NOMO-1 treated with DMSO at 0.1 percent for 48 hours (cell line): ENCODE data around the gene SCNN1A.
"Not testable (repeated sequence)": the region's sequence is repeated elsewhere in the genome, so short reads cannot be mapped to it uniquely, and the experiment has no call there.

Experiments
- DNase-seq: peaks from one replicate; lab custom pipeline; 2025; ENCODE audit not compliant: unreplicated experiment; lab: John Stamatoyannopoulos, UW

Gene SCNN1A

DNA sequence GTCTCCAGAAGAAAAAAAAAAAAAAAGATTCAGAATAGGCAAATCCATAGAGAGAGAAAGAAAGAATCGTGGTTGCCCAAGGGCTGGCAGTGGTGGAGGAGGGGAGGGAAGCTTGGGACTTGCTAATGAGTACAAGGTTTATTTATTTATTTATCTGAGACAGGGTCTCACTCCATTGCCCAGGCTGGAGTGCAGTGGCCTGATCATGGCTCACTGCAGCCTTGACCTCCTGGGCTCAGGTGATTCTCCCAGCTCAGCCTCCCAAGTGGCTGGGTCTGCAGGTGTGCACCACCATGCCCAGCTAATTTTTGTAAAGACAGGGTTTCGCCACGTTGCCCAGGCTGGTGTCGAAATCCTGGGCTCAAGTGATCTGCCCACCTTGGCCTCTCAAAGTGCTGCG, 23.7 kb downstream of the SCNN1A start:
- DNase-seq, result no peak

DNA sequence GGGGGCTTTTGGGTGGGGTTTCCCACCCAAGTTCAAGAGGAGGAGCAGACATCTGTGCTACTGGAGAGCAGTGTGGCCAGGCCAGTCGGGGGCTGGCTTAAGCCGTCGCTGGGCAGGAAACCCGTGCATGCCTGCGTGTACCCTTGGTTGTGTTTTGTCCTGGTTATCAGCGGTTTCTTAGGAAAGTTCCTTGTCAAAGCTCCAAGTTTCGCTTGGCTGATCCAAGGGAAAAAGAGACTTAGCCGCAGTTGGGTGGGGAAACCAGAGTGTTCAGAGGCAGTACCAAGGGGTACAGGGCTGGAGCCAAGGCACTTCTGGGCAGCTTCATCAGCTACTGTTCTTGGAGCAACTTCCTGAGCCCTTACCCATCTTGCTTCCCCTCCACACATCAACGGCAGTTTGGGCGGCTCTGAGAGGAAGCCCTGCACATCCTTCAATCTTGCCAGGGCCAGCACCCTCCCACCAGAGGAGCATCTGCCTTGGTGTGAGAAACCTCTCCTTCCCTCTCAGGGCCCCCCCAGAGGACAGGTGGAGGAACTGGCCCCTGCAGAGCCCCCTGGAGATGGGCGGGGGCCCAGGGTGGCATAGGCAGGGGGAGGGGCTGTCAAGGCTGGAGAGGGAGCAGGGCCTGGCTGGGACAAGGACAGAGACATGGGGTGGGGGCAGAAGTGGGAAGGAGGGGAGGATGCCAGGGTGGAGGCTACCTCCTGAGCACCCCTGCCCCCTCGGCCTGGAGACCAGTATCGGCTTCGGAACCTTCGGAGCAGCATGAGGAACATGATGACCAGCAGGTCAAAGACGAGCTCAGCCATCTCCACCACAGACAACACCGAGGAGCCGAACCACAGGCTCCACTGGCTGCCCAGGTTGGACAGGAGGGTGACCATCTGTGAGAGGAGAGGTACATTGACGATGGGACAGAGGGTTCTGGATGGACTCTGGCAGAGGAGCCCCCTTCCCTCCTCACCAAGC, 27.7 kb downstream of the SCNN1A start:
- peak; percentile 37 for DNase-seq

DNA sequence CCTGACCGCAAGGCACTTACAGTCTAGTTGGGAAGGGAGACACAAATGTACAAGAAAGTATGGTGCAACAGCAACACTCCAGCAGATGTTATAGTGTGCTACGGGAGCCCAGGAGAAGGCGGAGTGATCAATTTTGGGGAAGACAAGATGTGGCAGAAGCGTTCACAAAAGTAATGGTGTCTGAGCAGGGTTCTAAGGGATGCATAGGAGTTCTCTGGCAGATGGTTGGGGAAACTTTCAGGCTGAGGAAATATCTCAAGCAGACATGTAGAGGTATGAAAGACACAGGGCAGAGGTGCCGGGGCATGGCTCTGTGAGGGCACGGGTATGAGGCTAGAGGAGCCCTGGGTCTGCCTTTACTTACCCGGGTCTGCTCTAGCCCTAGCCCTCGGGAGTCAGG, 28.4 kb downstream of the SCNN1A start:
- DNase-seq, result no peak

DNA sequence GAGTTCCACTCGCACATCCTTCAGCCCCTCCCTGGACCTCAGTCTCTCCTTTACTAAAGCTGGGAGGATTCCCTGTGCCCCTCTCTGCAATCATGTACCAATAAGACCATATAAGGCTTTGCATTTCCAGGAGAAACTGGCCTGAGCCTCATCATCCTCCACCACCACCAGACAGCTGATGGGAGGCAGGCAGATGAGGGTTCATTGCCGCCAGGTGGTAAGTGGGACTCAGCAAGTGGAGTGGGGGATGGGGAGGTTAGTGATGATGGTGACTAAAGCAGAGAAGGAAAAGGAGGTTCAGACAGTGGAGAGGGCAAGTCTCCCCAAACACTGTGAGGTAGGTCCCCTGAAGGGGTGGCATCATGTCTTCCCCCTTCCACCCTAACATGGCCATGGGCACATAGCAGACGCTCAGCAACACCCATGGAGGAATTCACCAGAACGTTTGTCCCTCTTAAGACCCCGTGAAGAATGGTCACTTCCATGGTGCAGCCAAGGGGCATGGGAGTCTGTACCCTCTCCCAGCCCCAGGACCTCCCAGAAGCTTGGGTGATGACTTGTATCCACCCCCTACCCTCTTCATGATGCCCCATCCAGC, 29.0 kb downstream of the SCNN1A start:
- no peak for DNase-seq

DNA sequence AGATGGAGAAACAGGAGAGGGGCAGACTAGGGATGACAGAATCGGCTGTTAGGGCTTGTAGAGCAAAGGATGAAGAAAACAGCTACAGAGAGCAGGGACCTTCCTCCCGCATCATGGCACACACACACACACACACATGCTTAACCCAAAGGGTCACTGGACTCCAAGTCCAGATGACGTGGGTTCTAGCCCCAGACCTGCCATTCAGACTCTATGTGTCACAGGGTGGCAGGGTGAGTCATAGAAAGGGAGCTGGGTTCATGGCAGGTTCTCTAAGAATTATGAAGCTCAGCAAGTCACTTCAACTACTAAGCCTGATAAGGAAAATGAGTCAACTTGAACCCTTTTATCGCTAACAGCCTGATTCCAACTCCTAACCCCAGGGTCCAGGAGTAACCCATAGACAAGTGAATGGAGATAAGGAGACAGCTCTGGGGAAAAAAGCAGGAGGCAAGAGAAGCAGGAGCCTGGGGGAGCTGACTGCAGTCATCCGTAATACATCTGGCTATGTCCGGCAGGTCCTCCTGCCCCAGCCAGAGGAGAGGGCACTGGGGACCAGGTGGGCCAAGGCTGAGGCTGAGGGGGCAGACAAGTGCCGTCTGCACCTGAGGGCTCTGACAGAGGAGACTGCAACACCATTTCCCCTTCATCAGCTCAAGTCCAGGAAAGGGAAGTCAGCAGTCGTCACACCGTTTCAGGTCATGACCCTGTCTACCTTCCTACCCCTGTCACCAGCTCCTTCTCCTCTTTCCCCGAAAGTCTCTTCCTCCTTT, 29.9 kb downstream of the SCNN1A start:
- DNase-seq, result peak; percentile 60

DNA sequence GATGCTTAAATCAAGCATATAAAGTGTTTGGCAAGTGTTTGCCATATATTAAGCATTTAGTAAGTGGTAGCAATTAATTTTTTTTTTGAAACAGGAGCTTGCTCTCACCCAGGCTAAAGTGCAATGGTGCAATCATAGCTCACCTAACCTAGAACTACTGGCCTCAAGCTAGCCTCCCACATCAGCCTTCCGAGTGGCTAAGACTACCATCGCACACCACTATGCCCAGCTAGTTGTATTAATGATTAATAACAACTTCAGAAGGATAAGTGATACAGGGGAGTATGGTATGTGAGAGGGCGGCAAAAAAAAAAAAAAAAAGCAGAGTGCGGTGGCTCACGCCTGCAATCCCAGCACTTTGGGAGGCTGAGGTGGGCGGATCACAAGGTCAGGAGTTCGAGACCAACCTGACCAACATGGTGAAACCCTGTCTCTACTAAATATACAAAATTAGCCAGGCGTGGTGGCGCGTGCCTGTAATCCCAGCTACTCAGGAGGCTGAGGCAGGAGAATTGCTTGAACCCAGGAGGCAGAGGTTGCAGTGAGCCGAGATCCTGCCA, 31.2 kb downstream of the SCNN1A start:
- not testable (repeated sequence) for DNase-seq

DNA sequence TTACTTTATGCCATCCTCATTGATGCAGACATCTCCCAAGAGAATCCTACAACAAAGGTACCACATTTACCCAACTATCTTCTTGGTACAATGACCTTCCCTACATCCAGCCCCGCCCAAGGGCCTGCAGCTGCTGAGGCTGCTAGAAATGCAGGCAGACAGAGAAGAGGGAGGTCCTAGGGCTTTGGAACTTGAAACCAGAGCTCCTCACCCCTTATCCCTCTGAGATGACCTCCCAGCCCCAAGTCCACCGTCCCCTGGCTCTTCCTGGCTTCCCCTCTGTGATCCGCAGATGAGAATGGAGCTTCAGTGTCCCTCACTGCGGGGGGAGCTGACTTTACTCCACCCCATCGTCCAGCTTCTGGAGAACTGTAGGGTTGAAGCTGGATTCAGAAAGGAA, 31.8 kb downstream of the SCNN1A start:
- no peak for DNase-seq

DNA sequence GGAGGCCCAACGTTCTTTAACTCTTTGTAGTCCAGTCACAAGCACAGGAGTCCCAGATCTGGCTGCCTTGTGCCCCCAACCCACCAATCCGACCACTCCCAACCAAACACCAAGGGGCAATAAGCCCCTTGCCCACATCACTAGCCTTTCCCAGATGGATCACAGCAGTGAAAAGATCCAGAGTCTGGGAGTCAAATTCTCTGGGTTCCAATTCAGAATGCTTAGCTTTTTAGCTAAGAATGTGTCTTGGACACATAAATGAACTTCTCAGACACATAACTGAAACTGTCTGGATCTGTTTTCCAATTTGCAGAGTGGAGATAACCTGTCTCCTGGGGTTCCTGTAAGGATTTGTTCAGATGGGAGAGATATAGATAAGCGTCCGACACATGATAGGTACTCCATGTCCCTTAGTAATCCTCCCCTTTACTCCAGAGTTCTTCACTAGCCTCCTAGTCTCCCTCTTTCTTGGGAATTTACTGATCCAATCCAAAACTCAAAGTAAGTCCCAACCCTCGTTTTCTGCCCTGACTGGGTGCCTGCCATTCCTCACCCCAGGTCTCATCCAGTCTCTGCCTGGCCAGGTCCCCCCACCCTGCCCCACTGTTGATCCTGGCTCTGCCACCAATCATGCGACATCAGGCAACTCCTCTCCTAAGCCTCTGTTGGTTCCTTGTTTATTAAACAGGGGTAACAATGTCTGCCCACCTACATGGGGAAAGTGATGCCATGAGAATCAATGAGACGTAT, 33.0 kb downstream of the SCNN1A start:
- DNase-seq, result no peak

DNA sequence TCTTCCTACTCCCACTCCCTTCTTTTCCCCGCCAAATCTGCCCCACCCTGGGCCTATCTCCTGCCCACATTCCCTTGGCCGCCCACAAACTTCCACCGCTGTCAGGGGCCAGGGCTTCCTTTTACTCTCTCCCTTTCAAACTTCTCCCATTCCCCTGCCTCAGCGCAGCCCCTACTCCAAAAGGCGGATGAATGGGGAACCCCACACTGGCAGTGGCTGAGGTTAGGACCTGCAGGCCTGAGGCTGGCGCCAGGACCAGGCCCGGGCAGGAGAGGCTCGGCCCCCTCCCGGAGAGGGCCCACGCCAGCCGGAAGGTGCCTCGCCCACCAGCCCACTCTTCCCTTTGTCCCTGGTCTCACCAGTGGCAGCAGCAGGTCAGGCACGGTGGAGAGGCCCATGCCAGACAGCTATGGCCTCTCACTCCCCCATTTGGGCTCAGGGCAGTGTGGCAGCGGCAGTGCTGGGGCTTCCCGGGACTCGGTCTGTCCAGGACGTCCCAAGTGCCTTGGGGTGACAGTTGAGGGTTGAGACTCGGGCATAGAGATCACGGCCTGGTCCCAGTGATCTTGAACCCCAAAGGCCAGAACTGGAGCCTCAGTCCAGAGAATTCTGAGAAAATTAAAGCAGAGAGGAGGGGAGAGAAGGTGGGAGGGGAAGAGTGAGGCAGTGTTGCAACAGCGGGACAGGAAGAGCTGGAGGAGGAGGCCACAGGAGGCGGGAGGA, 33.8 kb downstream of the SCNN1A start, which contains the start of gene TNFRSF1A:
TNFRSF1A (minus strand) TSS at position 660 of the 723 bp plus-strand sequence; CDS start at position 398, 262 bp downstream.
- peak; percentile 90 for DNase-seq

DNA sequence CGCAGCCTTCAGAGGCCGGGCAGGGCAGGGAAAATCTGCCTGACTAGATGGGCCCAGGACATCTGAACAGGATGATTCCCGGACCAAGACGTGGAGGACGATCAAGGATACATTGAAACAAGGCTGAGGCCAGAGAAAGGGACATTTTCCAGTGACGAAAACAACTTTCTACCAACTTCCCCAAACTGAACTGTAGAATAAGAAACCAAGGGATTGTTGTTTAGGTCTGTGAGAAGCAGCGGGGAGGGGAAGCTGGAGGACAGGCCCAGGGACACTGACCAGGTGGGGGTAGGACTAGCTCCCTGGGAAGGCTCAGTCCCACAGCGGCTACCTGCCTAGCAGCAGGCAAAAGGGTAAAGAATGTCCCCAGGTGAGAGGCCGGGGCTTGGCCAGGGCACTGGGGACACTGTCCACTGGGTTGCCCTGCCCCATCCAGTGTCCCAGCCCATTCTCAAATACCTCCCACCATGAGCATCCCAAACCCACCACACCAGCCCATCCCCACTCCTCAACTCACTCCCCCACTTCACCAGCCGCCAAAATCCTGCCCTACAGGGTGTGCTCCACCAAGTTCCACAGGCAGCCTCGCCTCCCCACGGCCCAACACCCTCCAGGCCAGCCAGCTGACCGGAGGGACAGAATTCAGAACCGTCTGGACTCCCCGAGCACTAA, 34.5 kb downstream of the SCNN1A start:
- peak; percentile 74 for DNase-seq

DNA sequence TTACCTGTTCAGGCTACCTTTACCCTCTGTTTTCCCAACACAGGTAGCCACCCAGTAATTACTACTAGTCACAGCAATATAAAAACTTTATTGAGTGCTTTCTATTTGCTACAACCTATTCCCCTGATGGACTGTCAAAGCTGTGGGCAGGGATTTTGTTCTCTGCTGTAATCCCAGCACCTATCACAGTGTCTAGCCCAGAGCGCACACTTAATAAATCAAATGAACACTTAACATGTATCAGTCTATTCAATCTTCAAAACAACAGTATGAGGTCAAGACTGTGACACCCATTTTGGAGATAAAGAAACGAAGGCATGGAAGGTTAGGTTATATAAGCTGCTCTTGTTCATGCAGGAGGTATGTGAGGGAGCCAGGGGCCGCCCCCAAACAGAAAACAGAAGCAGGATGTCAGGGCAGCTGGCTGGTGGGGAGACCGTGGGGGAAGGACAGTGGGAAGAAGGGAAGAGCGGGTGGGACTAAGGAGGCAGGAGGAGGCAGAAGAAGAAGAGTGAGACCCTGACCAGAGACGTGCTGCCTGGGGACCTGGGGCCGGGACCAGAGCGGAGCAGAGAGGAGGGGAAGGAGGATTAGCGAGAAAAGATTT, 35.2 kb downstream of the SCNN1A start:
- no peak for DNase-seq

DNA sequence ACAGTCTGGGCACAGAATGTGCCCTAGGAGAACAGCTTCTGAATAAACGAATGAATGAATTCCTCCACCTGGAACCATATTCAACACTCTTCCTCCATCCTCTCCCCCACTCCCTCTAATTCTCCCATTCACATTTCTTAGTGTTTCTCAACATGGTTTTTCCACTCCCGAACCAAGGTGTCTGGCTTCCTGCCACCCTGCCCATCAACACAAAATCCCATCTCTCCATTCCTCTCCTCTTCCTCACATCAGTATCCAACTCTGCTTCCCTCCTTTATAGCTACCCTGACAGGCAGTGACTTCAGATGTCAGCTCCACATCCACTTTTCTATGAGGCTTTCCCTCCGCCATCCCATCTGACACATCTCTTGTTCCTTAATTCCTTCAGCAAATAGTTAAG, 36.4 kb downstream of the SCNN1A start:
- no peak for DNase-seq

DNA sequence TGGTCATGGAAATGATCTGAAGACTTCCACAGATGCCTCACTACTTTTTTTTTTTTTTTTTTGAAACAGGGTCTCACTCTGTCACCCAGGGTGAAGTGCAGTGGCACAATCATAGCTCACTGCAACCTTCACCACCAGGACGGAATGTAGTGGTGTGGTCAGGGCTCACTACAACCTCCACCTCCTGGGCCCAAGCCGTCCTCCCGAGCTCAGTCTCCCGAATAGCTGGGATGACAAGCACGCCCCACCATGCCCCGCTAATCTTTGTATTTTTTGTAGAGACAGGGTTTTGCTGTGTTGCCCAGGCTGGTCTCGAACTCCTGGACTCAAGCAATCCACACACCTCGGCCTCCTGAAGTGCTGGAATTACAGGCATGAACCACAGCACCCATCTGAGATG, 36.8 kb downstream of the SCNN1A start:
- DNase-seq, result not testable (repeated sequence)

DNA sequence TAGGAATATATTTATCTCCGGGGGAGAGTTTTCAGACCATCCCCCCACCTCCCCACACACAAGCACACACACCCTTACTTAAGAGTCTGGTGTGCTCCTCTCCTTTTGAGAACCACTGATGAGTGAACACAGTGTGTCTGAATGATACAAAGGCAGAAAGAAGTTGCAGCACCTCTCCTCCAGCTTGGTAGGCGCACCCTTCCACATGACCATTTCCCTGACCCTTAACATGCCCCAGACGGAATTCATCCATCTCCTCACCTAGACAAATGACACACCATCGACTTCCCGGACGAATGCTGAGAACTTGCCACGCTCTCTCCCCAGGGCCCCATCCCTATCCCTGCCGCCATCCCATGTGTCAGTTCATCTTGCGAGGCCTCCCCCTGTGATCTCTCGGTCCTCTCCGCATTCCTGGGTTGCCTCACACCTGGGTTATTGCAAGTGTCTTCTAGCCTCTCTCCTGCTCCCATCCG, 37.4 kb downstream of the SCNN1A start:
- DNase-seq, result no peak

DNA sequence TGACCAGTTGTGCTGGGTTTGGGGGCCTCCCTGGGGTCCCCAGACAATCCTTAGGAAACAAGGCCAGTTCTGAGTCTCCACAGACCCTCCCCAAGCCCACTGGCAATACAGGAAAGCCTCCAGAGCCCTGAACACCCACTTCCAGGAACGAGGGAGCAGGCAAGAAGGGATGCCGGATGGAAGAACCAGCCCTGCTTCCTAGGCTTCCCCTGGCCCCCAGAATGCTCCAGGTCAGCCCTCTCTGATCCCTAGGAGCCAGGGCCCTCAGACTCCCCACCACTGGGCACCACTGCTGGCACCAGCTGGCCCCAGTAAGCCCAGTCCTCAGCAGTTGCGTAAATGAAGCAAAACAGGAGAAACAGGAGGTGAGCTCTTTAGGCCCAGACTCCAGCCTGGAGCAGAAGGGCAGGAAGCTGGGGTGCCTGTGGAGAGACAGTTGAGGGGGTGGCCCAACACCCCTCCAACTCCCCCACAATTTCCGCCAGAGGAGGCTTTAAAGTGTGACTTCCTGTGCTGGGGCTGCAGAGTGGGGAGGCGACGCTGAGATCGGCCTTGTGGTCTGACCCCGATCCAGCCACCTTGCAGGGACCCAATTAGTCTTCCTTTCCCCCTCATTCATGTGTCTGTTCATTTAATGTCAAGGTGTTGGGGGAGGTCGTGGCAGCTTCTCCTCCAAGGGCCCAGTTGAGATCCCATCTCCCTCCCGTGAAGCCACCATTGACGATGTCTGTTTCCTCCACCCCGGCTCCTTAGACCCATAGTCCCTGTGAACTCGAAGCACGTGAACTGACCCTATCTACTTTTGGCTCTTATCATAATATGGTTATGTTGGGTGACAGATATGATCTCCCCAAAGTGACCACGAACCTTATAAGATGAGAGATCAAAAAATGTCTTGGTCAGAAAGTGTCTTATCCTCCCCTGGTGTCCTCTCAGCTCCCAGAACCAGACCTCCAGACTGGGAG, 38.2 kb downstream of the SCNN1A start:
- DNase-seq, result peak; percentile 29

DNA sequence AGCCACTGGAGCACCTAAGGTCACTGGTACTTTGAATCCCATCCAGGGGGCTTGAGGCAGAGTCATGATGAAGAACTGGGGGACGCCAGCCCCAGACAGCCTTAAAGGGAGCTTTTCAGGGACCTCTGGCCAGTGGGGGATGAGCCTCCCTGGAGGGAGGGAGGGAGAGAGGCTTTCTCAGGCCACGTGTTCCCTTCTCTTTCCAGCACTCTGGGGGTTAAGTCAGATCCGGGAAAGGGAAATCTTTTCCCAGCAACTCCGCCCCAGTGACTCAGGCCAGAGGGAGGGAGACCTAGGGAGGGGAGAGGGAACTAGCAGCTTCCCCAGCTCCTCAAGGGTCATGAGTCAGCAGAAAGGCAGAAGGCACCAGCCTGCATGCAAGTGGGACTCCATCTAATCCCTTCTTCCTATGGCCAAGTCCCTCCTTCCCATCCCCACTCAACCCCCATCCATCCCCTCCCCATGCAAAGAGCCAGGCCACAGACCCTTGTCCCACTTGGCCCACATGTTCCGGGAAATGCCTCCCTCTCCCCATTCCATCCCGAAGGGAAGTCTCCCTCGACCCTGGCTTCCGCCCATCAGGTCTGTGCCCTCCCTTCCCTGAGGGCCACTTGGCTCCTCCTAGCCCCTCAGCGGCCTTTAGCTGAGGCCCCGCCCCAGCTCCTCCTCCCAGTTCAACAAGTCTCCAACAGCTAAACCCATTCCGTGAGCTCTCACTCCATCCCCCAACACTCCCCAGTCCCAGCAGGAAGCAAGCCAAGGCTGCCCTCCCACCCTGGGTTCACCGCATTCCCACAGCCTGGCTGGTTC, 39.1 kb downstream of the SCNN1A start:
- peak; percentile 86 for DNase-seq
